Hematopoietic multipotent progenitor cell treated with erythropoietin and hydrocortisone succinate and interleukin-3 and kit ligand, for 4 days (in vitro differentiated cells): ENCODE measurements around the gene CFAP221.

Source experiments
- DNase-seq: peaks from one replicate; pipeline ENCODE4 v3.0.0-alpha.2; 2015

Gene CFAP221

GRCh38 chr2:119647440-119648169 lies 103.4 kb downstream of the CFAP221 start:
- DNase-seq: peak; percentile 44

GRCh38 chr2:119649364-119649917 lies 105.2 kb downstream of the CFAP221 start:
- no peak for DNase-seq

- no peak for DNase-seq
Measured at GRCh38 chr2:119650206-119650605, 106.0 kb downstream of the CFAP221 start.

GRCh38 chr2:119650846-119651370 lies 106.7 kb downstream of the CFAP221 start:
- no peak for DNase-seq

GRCh38 chr2:119657466-119658145 lies 113.4 kb downstream of the CFAP221 start:
- DNase-seq: peak; percentile 31

GRCh38 chr2:119659601-119660342 lies 115.5 kb downstream of the CFAP221 start:
- peak; percentile 68 for DNase-seq

GRCh38 chr2:119660343-119660658 lies 116.1 kb downstream of the CFAP221 start:
- DNase-seq: no peak

- DNase-seq: no peak
Measured at GRCh38 chr2:119662297-119662696, 118.0 kb downstream of the CFAP221 start.

- no peak for DNase-seq
Measured at GRCh38 chr2:119668546-119668945, 124.3 kb downstream of the CFAP221 start.

GRCh38 chr2:119671016-119671415 lies 126.8 kb downstream of the CFAP221 start:
- DNase-seq: no peak

- no peak for DNase-seq
Measured at GRCh38 chr2:119671752-119672151, 127.5 kb downstream of the CFAP221 start.

- DNase-seq: no peak
Measured at GRCh38 chr2:119672161-119672862, 128.1 kb downstream of the CFAP221 start.

- no peak for DNase-seq
Measured at GRCh38 chr2:119673796-119674195, 129.5 kb downstream of the CFAP221 start.

GRCh38 chr2:119674711-119675500 lies 130.7 kb downstream of the CFAP221 start:
- DNase-seq: no peak

- DNase-seq: no peak
Measured at GRCh38 chr2:119678021-119678656, 133.9 kb downstream of the CFAP221 start.

GRCh38 chr2:119679526-119679837 lies 135.2 kb downstream of the CFAP221 start:
- no peak for DNase-seq

- DNase-seq: no peak
Measured at GRCh38 chr2:119679846-119680245, 135.6 kb downstream of the CFAP221 start.

GRCh38 chr2:119680457-119681202 lies 136.4 kb downstream of the CFAP221 start:
- no peak for DNase-seq

GRCh38 chr2:119681203-119681867 lies 137.1 kb downstream of the CFAP221 start:
- no peak for DNase-seq

- DNase-seq: no peak
Measured at GRCh38 chr2:119681868-119682220, 137.6 kb downstream of the CFAP221 start.
